ENCODE results near the gene SHQ1.

GRCh38 chr3:72836416-72836815 lies 11.8 kb downstream of the SHQ1 start:
- TF ChIP-seq POLR2A (IDR thresholded peaks at IDR 0.05; ENCODE audit: low read length) (no peak), GATA1 (IDR thresholded peaks at IDR 0.05; ENCODE audit: low read depth, low read length) (no peak)

All from erythroblast (primary cell).